Testis (tissue), 3 donors: Measurements from ENCODE around the gene TREX2. TPM values are rescaled to one million over a fixed set of nuclear protein-coding genes. Genes with fewer than 3 reads are reported as not detected.

ENCODE experiments used
- DNase-seq: peaks from one replicate; pipeline ENCODE4 v3.0.0-alpha.2; 2019
- H3K27ac ChIP-seq, 2 donors: fragments of 200-600 bp; sonication (generic); one replicate each; pipeline ENCODE4 v1.5.1; 2019
- H3K27me3 ChIP-seq: fragments of 200-600 bp; sonication (generic); one replicate; pipeline ENCODE4 v1.5.1; 2019
- H3K36me3 ChIP-seq: fragments of 200-600 bp; sonication (generic); one replicate; pipeline ENCODE4 v1.5.1; 2017; ENCODE audit warnings: low read depth; ENCODE audit errors: missing control alignments
- H3K4me1 ChIP-seq: fragments of 200-600 bp; sonication (generic); one replicate; pipeline ENCODE4 v1.5.1; 2019
- H3K4me3 ChIP-seq, 2 donors: fragments of 200-600 bp; sonication (generic); one replicate each; pipeline ENCODE4 v1.5.1; 2017 to 2019
- H3K9me3 ChIP-seq: fragments of 200-600 bp; sonication (generic); one replicate; pipeline ENCODE4 v1.5.1; 2017
- CTCF ChIP-seq, 3 experiments: fragments of 450-650 bp in 2 of 3; fragments of 200-600 bp in 1 of 3; sonication (generic) in 1 of 3; IDR thresholded peaks; one replicate each; pipeline ENCODE4 v1.5.1; 2016 to 2019; ENCODE audit warnings: antibody characterized with exemption in 3 of 3, mild to moderate bottlenecking in 2 of 3, moderate library complexity in 1 of 3
- POLR2A ChIP-seq: fragments of 450-650 bp; IDR thresholded peaks from one replicate; pipeline ENCODE4 v1.6.1; 2017; ENCODE audit warnings: antibody characterized with exemption, mild to moderate bottlenecking, moderate library complexity
- WGBS, 2 donors: methylation state at CpG; one replicate each; pipeline ENCODE4 v1.1.5; 2018; 5-methylcytosine and 5-hydroxymethylcytosine counted together
- intact Hi-C: fragments of 100-400 bp; cut with DNase I; formaldehyde crosslinking; loops from one replicate; pipeline ENCODE4 v1.15.1; 2023; ENCODE audit warnings: low total_unique reads
- polyA plus RNA-seq: library from polyadenylated mRNA; stranded (reverse); fragments of 350-450 nt; fragmentation: Illumina TruSeq; extraction: RNeasy Lipid Tissue Mini Kit (QIAGEN cat#74804); gene quantifications from one replicate; pipeline ENCODE4 v1.2.3, GENCODE V29; 2014; ENCODE audit warnings: low read depth, low replicate concordance; ENCODE audit not compliant: insufficient read depth
- total RNA-seq, 2 donors: library from RNA; depleted of rRNA; stranded (reverse); fragments of >200 nt; gene quantifications; one replicate each; pipeline ENCODE4 v1.2.3, GENCODE V29; 2016

TREX2 gene
- total and polyA plus RNA-seq, 3 donors from 2014 or later, result 0.51 to 7.5 (median 4.0) TPM

- no peaks in the 10 kb centered on the region for H3K27me3 ChIP-seq
- intact Hi-C loops, result no loop called here
- WGBS, 2 donors, result 93 to 97% methylated on average over 7 to 8 of the region's 8 CpGs
- H3K9me3 ChIP-seq, result no peaks in the 10 kb centered on the region
- DNase-seq, result no peak
- H3K4me3 ChIP-seq, result no peak overlapping the region
- TF ChIP-seq CTCF (IDR thresholded peaks at IDR 0.05), result no peak
- no peak for TF ChIP-seq POLR2A
- H3K27ac ChIP-seq, result no peak overlapping the region
- no peaks in the 10 kb centered on the region for H3K4me1 ChIP-seq
- no peaks in the 10 kb centered on the region for H3K36me3 ChIP-seq
Measured at GRCh38 chrX:153417637-153418036, 28.2 kb downstream of the TREX2 start.

- H3K4me1 ChIP-seq, result no peaks in the 10 kb centered on the region
- H3K27me3 ChIP-seq, result no peaks in the 10 kb centered on the region
- no peak for DNase-seq
- no peaks in the 10 kb centered on the region for H3K9me3 ChIP-seq
- TF ChIP-seq POLR2A, result no peak
- TF ChIP-seq CTCF (IDR thresholded peaks at IDR 0.05), result no peak
- H3K27ac ChIP-seq, result no peak overlapping the region
- 56 to 67% methylated on average over 3 to 12 of the region's 12 CpGs for WGBS, 2 donors
- intact Hi-C loops, result no loop called here
- no peak overlapping the region for H3K4me3 ChIP-seq
- H3K36me3 ChIP-seq, result no peaks in the 10 kb centered on the region
Measured at GRCh38 chrX:153416781-153417450, 28.9 kb downstream of the TREX2 start.

- intact Hi-C loops, result no loop called here
- no peak for TF ChIP-seq POLR2A
- no peak for TF ChIP-seq CTCF (IDR thresholded peaks at IDR 0.05)
- H3K4me1 ChIP-seq, result no peaks in the 10 kb centered on the region
- no peak overlapping the region for H3K27ac ChIP-seq
- 73 to 78% methylated on average over 9 of the region's 9 CpGs for WGBS, 2 donors
- no peaks in the 10 kb centered on the region for H3K9me3 ChIP-seq
- no peaks in the 10 kb centered on the region for H3K27me3 ChIP-seq
- no peak overlapping the region for H3K4me3 ChIP-seq
- H3K36me3 ChIP-seq, result no peaks in the 10 kb centered on the region
- DNase-seq, result no peak
Measured at GRCh38 chrX:153414856-153415510, 30.9 kb downstream of the TREX2 start.

- TF ChIP-seq CTCF (IDR thresholded peaks at IDR 0.05) (no peak), POLR2A (no peak)
- Histone ChIP-seq H3K27me3 (no peaks in the 10 kb centered on the region), H3K4me3 (no peak overlapping the region), H3K4me1 (no peaks in the 10 kb centered on the region), H3K36me3 (no peaks in the 10 kb centered on the region), H3K9me3 (no peaks in the 10 kb centered on the region), H3K27ac (no peak overlapping the region)
- 64 to 80% methylated on average over 1 to 9 of the region's 11 CpGs for WGBS, 2 donors
- intact Hi-C loops, result no loop called here
- no peak for DNase-seq
Measured at GRCh38 chrX:153413731-153414130, 32.1 kb downstream of the TREX2 start.
